Activated CD4-positive, alpha-beta T cell treated with anti-CD3 and anti-CD28 coated beads for 24 hours (primary cell): ENCODE results near the gene CAPN5.

Source experiments
- DNase-seq, 2 donors: peaks; one replicate each; pipeline ENCODE4 v3.0.0-alpha.2; 2020; ENCODE audit warnings: low read depth in 2 of 2

The CAPN5 gene

GRCh38 chr11:77171885-77172665 is 105.3 kb downstream of the CAPN5 start:
- no peak for DNase-seq

GRCh38 chr11:77172666-77172982 is 105.9 kb downstream of the CAPN5 start:
- no peak for DNase-seq

DNA sequence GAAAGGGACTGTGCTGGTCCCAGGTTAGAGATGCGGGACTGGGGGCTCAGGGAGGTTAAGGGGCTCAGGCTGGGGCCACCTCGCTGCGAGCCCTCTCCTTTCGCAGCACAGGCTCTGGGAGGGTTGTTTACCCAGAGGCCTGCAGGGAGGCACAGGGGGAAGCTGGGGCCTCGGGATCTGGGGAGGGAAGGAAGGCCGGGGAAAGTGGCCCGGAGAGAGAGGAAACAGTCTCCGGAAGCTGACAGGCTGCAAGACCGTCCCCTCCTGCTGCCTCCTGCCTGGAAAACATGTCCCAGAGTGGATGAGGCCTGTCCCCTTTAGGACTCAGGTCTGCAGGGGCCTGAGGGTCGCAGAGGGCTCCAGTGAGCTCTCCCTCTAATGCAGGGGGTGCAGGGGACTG is 106.7 kb downstream of the CAPN5 start:
- no peak for DNase-seq

DNA sequence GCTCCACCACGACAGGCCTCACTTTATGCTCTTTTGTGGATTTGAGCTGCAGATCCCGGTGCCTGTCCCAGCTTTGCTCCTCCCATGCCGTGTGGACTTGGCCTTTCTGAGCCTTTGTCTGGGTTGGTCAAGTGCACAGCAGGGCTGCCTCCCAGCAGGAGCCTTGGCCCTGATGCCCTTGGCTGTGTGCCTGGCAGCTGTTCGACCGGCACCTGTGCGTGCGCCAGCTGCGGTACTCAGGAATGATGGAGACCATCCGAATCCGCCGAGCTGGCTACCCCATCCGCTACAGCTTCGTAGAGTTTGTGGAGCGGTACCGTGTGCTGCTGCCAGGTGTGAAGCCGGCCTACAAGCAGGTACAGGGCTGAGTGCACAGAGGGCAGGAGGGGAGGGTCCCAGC is 107.8 kb downstream of the CAPN5 start:
- DNase-seq = no peak

- no peak for DNase-seq
Observed at GRCh38 chr11:77175021-77175842, 108.5 kb downstream of the CAPN5 start.
